Measurements from ENCODE around the gene SLX4IP.
A peak's percentile ranks its signal among the peaks of the same experiment; 100 is the strongest.

Gene SLX4IP

DNA sequence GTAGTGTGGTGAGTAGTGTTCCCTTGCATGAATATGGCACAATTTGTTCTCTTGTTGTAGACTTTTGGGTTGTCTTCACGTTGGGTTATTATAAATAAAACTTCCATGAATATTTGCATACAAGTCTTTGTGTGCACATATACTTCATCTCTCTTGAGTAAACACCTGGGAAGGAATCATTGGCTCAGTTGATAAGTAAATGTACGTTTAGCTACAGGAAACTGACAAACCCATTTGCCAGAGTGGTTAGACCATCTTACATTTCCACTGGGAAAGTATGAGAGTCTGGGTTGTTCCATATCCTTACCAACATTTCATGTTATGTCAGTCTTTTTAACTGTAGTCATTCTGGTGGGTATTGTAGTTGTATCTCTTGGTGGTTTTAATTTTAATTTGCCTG is 119.2 kb downstream of the SLX4IP start:
- TF ChIP-seq, protein P1, sequence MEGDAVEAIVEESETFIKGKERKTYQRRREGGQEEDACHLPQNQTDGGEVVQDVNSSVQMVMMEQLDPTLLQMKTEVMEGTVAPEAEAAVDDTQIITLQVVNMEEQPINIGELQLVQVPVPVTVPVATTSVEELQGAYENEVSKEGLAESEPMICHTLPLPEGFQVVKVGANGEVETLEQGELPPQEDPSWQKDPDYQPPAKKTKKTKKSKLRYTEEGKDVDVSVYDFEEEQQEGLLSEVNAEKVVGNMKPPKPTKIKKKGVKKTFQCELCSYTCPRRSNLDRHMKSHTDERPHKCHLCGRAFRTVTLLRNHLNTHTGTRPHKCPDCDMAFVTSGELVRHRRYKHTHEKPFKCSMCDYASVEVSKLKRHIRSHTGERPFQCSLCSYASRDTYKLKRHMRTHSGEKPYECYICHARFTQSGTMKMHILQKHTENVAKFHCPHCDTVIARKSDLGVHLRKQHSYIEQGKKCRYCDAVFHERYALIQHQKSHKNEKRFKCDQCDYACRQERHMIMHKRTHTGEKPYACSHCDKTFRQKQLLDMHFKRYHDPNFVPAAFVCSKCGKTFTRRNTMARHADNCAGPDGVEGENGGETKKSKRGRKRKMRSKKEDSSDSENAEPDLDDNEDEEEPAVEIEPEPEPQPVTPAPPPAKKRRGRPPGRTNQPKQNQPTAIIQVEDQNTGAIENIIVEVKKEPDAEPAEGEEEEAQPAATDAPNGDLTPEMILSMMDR (IDR thresholded peaks at IDR 0.05; ENCODE audit: unreplicated experiment in 3 of 3), result no peak
- Mint-ChIP-seq H3K4me1 (peaks cover 38% of the 10 kb centered on the region), H3K36me3 (ENCODE audit: low read depth) (no peaks in the 10 kb centered on the region), H3K4me3 (no peak overlapping the region), H3K9me3 (no peaks in the 10 kb centered on the region), H3K27ac (no peak overlapping the region), H3K27me3 (ENCODE audit: low read depth) (no peaks in the 10 kb centered on the region)

DNA sequence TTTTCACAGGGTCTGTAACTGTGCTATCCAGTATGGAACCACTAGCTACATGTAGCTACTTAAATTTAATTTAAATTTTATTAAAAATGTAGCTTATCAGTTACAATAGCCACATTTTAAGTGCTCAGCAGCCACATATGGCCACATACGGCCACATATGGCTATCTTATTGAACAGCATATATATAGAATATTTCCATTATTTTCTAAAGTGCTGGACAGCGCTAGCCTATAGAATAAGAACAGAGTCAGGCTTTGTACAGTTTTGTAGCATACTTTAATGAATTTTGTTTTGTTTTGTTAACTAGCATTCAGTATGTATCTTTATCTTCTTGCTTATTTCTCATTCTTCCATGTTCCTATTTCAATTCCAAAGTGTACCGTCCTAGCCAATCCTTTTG is 120.3 kb downstream of the SLX4IP start:
- H3K4me3 Mint-ChIP-seq, result no peak overlapping the region
- TF ChIP-seq, protein P1 (IDR thresholded peaks at IDR 0.05; ENCODE audit: unreplicated experiment in 3 of 3), result no peak
- no peaks in the 10 kb centered on the region for H3K9me3 Mint-ChIP-seq
- H3K36me3 Mint-ChIP-seq (ENCODE audit: low read depth), result no peaks in the 10 kb centered on the region
- H3K27ac Mint-ChIP-seq, result peak overlapping the region in 1 of 3 experiments; percentile 43
- no peaks in the 10 kb centered on the region for H3K27me3 Mint-ChIP-seq (ENCODE audit: low read depth)
- peaks cover 34% of the 10 kb centered on the region for H3K4me1 Mint-ChIP-seq

- H3K9me3 Mint-ChIP-seq, result no peaks in the 10 kb centered on the region
- H3K4me3 Mint-ChIP-seq, result no peak overlapping the region
- H3K4me1 Mint-ChIP-seq, result peaks cover 30% of the 10 kb centered on the region
- TF ChIP-seq, protein P1 (IDR thresholded peaks at IDR 0.05; ENCODE audit: unreplicated experiment in 3 of 3), result no peak
- no peaks in the 10 kb centered on the region for H3K36me3 Mint-ChIP-seq (ENCODE audit: low read depth)
- no peaks in the 10 kb centered on the region for H3K27me3 Mint-ChIP-seq (ENCODE audit: low read depth)
- peak overlapping the region in 2 of 3 experiments; percentile 14 to 43 for H3K27ac Mint-ChIP-seq
Measured at GRCh38 chr20:10555865-10556308, 120.8 kb downstream of the SLX4IP start.

GRCh38 chr20:10556519-10557083 is 121.5 kb downstream of the SLX4IP start:
- no peaks in the 10 kb centered on the region for H3K27me3 Mint-ChIP-seq (ENCODE audit: low read depth)
- H3K9me3 Mint-ChIP-seq, result no peaks in the 10 kb centered on the region
- H3K4me1 Mint-ChIP-seq, result peaks cover 22% of the 10 kb centered on the region
- H3K4me3 Mint-ChIP-seq, result no peak overlapping the region
- H3K27ac Mint-ChIP-seq, result peak overlapping the region in 1 of 3 experiments; percentile 43
- H3K36me3 Mint-ChIP-seq (ENCODE audit: low read depth), result peaks cover 4% of the 10 kb centered on the region
- TF ChIP-seq, protein P1 (IDR thresholded peaks at IDR 0.05; ENCODE audit: unreplicated experiment in 3 of 3), result no peak

DNA sequence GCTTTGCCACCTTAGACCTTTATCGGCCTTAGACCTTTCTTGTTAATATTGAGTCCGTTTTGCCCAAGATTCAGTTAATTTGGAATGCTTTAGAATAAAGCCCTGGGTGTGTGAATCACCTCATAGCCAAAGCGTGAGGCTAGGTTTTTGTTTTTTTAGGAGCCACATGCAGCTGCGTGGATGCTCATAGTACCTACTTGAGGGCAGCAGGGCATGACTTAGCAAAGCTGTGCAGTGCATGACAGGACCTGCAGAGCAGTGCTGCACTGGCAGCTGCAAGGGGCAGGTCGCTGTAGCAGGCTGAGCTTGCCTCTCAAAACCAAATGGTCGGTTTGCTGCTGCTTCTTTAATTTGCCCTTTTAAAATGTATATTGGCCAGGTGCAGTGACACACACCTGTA is 122.6 kb downstream of the SLX4IP start:
- Mint-ChIP-seq H3K27me3 (ENCODE audit: low read depth) (no peaks in the 10 kb centered on the region), H3K36me3 (ENCODE audit: low read depth) (peaks cover 15% of the 10 kb centered on the region), H3K9me3 (peaks cover 1% of the 10 kb centered on the region), H3K27ac (no peak overlapping the region), H3K4me1 (peaks cover 13% of the 10 kb centered on the region), H3K4me3 (no peak overlapping the region)
- TF ChIP-seq, protein P1 (IDR thresholded peaks at IDR 0.05; ENCODE audit: unreplicated experiment in 3 of 3), result no peak

GRCh38 chr20:10558635-10559187 is 123.6 kb downstream of the SLX4IP start:
- H3K27me3 Mint-ChIP-seq (ENCODE audit: low read depth), result no peaks in the 10 kb centered on the region
- H3K4me1 Mint-ChIP-seq, result peaks cover 6% of the 10 kb centered on the region
- TF ChIP-seq, protein P1 (IDR thresholded peaks at IDR 0.05; ENCODE audit: unreplicated experiment in 3 of 3), result no peak
- H3K27ac Mint-ChIP-seq, result peak overlapping the region in 2 of 3 experiments; percentile 10 to 21
- H3K9me3 Mint-ChIP-seq, result peaks cover 10% of the 10 kb centered on the region
- H3K4me3 Mint-ChIP-seq, result no peak overlapping the region
- H3K36me3 Mint-ChIP-seq (ENCODE audit: low read depth), result peaks cover 25% of the 10 kb centered on the region
